DMS 273 treated with DMSO at 0.1 percent for 48 hours (cell line): ENCODE results near the gene OR52A5.
"Not testable (repeated sequence)": the region's sequence is repeated elsewhere in the genome, so short reads cannot be mapped to it uniquely, and the experiment has no call there.

Experiments used
- DNase-seq: peaks from one replicate; lab custom pipeline; 2025; lab: John Stamatoyannopoulos, UW

The OR52A5 gene

GRCh38 chr11:5137996-5138395 lies at the start of gene OR52A5:
Gene OR52A5 (minus strand): TSS chr11:5138356. CDS start chr11:5132642, 5,714 bp downstream.
- DNase-seq, result no peak

GRCh38 chr11:5178046-5178837 lies 40.1 kb upstream of the OR52A5 start:
- no peak for DNase-seq

GRCh38 chr11:5174934-5175333 lies 36.8 kb upstream of the OR52A5 start:
- no peak for DNase-seq

GRCh38 chr11:5171856-5172255 lies 33.7 kb upstream of the OR52A5 start:
- DNase-seq, result no peak

- DNase-seq, result not testable (repeated sequence)
Measured at GRCh38 chr11:5165898-5166297, 27.7 kb upstream of the OR52A5 start.

- not testable (repeated sequence) for DNase-seq
Measured at GRCh38 chr11:5164807-5165206, 26.7 kb upstream of the OR52A5 start.

GRCh38 chr11:5161045-5161444 lies 22.9 kb upstream of the OR52A5 start:
- DNase-seq, result not testable (repeated sequence)

GRCh38 chr11:5160217-5160616 lies 22.1 kb upstream of the OR52A5 start:
- not testable (repeated sequence) for DNase-seq

- no peak for DNase-seq
Measured at GRCh38 chr11:5159806-5160205, 21.6 kb upstream of the OR52A5 start.

GRCh38 chr11:5154657-5155056 lies 16.5 kb upstream of the OR52A5 start, which contains the start of gene OR52A1:
Gene OR52A1 (minus strand): TSS chr11:5154757. CDS start chr11:5152369, 2,388 bp downstream.
- DNase-seq, result no peak

- no peak for DNase-seq
Measured at GRCh38 chr11:5153574-5154431, 15.6 kb upstream of the OR52A5 start.

GRCh38 chr11:5151713-5152153 lies 13.6 kb upstream of the OR52A5 start:
- DNase-seq, result no peak

GRCh38 chr11:5144206-5144605 lies 6.0 kb upstream of the OR52A5 start:
- DNase-seq, result not testable (repeated sequence)

GRCh38 chr11:5137014-5137413 lies 1.1 kb downstream of the OR52A5 start:
- DNase-seq, result no peak

GRCh38 chr11:5136261-5136660 lies 1.9 kb downstream of the OR52A5 start:
- no peak for DNase-seq

- DNase-seq, result no peak
Measured at GRCh38 chr11:5131584-5132335, 6.4 kb downstream of the OR52A5 start.

GRCh38 chr11:5129457-5129877 lies 8.7 kb downstream of the OR52A5 start:
- DNase-seq, result no peak

GRCh38 chr11:5124891-5125620 lies 13.1 kb downstream of the OR52A5 start:
- no peak for DNase-seq

- peak; percentile 3 for DNase-seq
Measured at GRCh38 chr11:5123802-5124521, 14.2 kb downstream of the OR52A5 start.

GRCh38 chr11:5118893-5119292 lies 19.3 kb downstream of the OR52A5 start:
- no peak for DNase-seq

- no peak for DNase-seq
Measured at GRCh38 chr11:5117588-5117987, 20.6 kb downstream of the OR52A5 start.
